NCI-H82 treated with DMSO at 0.1 percent for 48 hours (cell line): ENCODE results near the gene PVALEF.
A peak's percentile ranks its signal among the peaks of the same experiment; 100 is the strongest.

Experiments used
- DNase-seq: peaks from one replicate; lab custom pipeline; 2025; ENCODE audit not compliant: unreplicated experiment; lab: John Stamatoyannopoulos, UW

The PVALEF gene

GRCh38 chr17:81128774-81129173 is 36.5 kb upstream of the PVALEF start:
- DNase-seq, result no peak

DNA sequence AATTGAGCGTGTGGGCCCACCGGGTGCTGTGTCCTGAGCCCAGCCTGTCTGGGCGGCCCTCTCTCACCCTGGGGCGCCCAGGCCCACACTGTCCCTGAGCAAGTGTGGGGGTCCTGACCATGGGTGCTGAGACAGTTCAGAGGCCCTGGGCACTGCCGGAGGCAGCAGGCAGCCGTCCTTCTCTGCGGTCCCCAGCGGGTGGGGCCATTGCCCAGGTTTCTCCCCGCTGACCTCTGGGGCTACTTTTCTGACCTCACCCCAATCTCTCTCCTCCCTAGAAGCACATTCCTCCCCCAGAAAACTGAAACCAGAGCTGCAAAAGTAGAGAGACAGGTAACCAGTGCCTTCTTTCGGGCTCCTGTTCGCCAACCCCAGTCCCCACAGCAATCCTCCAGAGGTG is 36.0 kb upstream of the PVALEF start:
- DNase-seq, result no peak

GRCh38 chr17:81129711-81130367 is 35.5 kb upstream of the PVALEF start:
- no peak for DNase-seq

- DNase-seq, result no peak
These were observed 34.6 kb upstream of the PVALEF start for GRCh38 chr17:81130385-81131361.

DNA sequence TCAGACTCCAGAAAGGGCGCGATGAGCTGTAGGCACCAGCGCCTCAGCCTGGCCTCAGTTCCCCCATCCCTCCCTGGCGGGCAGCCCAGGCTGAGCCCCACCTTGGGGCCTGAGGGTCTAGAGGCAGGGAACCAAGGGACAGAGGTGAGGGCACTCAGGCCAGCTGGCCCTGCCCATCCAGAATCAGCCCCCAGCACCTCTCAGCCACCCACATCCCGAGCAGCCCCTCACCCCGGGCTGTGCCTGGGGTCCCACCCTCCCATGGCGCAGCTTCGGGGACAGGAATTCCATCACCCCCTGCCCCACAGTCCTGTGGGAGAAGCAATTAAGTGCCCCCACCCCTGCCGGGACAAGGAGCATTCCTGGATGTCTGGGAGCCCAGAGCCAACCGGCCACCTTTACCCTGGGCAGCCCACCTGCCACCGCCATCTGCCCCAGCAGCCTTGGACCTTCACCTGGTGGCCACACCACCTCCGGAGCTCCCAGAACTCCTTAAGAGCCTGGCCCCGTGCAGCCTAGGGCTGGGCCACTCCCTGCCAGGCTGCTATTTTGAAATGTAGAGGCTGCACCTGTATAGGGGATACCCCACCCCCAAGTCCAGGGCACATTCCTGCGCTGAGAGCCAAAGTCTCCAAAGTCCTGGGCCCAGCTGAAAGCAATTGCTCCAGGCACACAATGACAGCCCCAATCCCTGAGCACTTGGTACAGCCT is 33.7 kb upstream of the PVALEF start:
- DNase-seq, result no peak

- no peak for DNase-seq
These were observed 33.1 kb upstream of the PVALEF start for GRCh38 chr17:81132197-81132540.

DNA sequence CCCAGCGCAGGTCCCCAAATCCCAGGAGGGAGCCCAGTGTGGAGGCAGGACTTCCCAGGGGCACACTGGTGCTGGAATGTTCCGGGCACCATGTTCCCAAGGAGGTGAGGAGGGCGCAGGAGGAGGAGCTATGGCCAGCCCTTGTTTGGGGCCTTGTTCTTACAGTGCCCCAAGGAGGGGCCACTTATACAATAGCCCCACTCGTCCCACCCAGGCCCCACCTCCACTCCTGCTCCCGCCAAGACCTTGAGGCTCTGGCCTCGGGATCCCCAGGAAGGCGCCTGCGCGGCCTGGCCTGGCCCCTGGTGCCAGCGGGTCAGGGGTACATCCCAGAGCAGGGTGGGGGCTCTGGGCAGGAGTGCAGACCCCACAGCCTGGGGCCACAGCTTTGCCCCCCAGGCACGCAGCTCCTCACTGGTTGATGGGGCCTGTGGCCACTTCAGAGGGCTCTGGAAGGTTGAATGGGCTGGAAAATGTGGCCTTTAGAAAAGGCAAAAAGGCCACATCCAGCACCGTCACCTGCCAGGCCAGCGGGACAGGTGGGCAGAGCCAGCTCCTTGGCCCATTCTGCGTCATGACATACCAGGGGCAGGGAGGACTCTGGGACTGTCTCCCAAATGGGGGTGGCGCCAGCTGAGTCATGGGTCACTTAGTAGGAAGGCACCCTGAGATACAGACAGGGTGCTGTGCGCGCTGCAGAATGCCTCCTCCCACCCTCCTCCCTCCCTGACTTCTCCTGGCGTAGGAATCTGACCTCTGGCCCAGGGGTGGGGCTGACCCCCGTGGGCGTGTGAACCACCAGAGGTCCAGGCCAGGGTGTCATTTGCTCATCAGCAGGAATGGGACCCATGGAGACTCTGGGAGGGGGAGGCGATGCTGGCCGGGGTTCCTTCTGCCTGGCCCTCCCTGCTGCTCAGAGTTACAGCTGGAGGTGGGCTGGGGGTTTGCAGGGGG is 32.3 kb upstream of the PVALEF start:
- no peak for DNase-seq

DNA sequence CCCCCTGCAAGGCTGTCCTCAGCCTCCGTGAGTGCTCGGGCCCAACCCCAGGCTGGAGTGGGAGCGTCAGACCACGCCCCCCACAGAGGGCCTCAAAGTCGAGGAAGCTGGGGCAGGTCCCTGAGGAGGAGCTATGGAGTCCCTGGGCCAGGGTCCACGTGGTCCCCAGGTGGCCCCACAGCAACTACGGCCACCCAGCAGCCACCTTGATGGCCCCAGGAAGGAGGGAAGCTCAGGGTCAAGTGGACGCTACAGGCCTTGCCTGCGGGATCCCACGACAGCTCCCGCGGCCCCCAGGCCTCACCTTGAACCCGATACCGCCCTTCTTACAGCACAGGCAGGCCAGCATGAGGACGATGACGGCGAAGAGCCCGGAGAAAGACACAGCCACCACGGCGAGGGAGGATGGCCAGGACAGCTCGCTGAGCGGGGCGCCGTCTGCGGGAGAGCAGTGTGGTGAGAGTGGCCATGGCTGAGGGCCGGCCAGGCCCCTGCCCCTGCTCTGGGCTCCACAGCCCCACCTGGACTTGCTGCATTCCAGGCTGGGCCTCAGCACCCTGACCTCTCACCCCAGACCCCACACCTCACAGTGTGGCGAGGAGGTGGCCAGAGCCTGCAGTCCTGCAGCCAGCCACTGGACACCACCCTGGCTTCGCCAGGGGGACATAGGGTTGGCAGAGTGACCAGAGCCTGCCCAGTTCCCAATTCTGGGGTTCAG is 31.1 kb upstream of the PVALEF start:
- no peak for DNase-seq

GRCh38 chr17:81135505-81136278 is 29.6 kb upstream of the PVALEF start:
- DNase-seq, result no peak

DNA sequence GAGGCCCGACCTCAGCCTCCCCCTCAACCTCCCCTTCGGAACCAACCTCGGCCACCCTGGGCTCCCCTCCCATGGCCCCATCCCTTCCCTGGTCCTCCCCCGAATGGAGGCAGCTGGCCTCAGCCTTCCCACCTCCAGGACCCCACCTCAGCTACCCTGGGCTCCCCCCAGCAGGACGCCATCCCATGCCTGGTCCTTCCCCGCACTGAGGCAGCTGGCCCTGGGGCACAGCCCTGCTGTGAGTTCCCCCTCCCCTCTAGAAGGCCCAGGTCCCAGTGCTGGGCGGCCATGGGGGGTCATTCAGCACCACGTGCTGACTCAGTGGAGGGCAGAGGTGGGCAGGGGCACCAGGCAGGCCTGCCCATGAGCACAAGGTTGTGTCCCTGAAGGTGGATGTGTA is 28.9 kb upstream of the PVALEF start:
- no peak for DNase-seq

DNA sequence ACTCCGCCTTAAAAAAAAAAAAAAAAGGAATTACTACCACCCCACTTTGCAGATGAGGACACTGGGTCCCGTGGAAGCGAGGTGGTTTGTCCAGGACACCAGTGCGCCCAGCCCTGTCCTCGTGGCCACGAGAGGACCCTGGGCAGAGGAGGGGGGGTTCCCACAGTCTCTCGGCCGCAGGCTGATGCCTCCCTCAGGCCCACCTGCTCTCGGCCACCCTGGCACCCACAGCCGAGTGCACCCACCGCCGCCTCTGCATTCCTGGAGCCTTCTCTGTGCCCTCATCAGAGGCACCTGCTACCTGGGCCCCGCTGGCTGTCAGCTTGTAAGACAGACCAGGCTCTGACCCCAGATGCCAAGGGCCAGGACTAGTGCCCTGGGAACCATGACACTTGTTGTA is 28.1 kb upstream of the PVALEF start:
- no peak for DNase-seq

DNA sequence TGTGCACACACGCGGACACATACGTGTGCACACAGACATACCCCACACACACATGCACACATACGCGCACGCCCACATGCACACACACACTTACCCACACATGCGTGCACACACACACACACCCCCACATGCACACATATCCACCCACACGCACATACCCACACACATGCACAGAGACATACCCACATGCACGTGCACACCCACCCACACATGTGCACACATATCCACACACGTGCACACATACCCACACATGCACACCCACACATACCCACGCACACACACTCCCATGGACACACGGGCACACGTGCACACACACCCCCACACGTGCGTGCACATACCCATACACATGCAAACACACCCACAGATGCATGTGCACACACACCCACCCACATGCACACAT is 27.2 kb upstream of the PVALEF start:
- DNase-seq, result no peak

DNA sequence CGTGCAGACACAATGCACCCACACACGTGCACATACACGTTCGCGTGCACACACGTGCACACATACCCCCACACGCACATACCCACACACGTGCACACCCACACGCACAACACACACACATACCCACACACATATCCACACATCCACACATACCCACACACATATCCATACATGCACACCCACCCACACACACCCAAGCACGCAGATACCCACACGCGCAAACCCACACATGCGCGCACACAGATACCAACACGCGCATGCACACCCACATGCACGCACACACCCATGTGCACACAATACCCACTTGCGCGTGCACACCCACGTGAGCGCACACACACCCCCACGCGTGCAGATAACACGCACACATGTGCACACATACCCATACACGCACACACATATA is 26.8 kb upstream of the PVALEF start:
- DNase-seq, result no peak

DNA sequence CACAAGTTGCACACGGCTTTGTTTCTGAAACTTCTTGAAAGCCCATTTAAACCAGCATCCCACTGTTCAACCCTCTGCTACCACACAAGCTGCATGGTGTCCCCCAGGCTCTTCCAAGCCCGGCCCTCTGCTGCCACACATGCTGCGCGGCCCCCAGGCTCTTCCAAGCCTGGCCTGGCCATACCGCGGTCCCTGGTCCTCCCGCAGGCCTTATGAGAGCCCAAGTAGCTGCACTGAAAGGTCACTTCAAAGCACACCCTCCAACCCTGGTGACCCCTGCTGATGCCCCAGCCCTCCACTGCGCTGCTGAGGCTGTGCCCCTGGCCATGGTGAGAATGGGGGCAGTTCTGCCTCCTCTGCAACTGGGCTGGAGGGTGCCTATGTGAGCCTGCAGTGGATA is 25.9 kb upstream of the PVALEF start:
- no peak for DNase-seq

DNA sequence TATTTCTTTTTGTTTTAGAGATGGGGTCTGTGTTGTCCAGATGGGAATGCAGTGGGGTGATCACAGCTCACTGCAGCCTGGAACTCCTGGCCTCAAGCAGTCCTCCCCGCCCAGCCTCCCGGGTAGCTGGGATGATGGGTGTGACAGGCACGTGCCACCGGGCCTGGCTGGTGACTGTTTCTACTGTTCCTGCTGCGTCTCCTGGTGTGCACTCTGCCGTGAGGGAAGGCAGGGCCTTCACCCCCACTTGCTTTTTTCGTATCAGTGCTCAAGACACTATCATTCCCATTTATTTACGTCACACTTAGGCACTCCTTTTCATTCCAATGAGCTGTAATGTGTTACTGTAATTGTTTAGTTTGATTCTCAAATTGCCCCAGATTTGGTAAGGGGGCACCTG is 25.3 kb upstream of the PVALEF start:
- DNase-seq, result no peak

DNA sequence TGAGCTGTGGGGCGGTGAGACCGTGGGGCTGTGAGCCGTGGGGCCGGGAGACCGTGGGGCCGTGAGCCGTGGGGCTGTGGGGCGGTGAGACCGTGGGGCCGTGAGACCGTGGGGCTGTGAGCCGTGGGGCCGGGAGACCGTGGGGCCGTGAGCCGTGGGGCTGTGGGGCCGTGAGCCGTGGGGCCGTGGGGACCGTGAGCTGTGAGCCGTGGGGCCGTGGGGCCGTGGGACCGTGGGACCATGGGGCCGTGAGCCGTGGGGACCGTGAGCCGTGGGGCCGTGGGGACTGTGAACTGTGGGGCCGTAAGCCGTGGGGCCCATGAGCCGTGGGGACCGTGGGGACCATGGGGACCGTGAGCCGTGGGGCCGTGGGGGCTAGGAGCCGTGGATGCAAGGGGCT is 24.6 kb upstream of the PVALEF start:
- DNase-seq, result no peak

DNA sequence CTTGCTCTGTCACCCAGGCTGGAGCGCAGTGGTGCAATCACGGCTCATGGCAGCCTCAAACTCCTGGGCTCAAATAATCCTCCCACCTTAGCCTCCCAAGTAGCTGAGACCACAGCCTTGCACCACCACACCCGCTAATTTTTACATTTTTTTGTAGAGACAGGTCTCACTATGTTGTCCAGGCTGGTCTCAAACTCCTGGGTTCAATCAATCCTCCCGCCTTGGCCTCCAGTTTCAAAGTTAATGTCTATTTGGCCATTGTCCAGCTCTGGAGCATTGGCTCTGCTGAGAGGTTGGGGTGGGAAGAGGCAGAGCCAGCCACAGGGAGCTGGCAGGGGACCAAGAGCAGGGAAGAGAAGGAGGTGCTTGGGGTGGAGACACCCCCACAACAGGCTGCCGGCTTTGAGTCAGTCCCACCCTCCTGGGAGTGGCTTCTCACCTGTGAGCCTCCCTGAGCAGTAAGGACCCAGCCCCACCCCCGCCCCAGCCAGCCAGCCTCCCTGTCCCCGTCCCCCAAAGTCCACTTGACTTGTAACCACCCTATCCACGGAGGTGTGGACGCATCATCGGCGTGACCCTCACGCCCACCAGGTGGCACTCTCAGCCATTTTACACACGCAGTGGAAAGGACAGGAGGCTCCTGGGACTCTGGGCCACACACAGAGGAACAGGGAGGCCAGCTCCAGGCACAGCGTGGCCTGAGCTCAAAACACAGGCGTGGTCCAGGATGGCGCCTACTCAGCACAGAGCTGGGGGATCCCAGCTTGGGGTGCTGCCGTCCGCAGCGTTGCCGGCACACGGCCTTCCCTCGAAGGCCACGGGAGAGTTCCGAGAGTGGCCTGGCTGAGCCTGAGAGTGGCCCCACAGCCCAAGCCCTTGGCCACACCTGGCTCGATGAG is 22.8 kb upstream of the PVALEF start:
- DNase-seq, result peak; percentile 47

DNA sequence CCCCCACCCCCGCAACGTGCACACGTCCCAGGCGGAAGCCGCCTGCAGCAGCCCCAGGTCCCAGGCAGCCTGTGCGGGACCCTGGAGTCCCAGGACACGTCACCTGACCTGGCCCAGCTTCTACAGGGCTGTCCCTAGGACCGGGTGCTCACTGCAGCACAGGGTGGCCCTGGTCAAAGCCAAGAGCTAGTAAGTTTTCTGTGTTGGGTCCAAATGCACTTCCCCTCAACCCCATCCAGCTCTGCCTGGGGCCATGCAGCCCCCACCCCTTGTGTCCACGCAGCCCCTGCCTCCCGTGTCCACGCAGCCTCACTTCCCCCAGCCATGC is 22.1 kb upstream of the PVALEF start:
- DNase-seq, result no peak
